HepG2 (cell line): ENCODE measurements around the gene GNAT2. TPM values are rescaled to one million over a fixed set of nuclear protein-coding genes. Genes with fewer than 3 reads are reported as not detected.

ENCODE experiments used
- ATF6 ChIP-seq: sonication (generic); formaldehyde crosslinking; conservative IDR thresholded peaks from 2 replicates; pipeline ENCODE4 v1.4.0; 2020; ENCODE audit warnings: missing genetic modification reagents
- ATM ChIP-seq: fragments of 450-650 bp; IDR thresholded peaks from 2 replicates; pipeline ENCODE4 v1.7.1; 2017; ENCODE audit warnings: mild to moderate bottlenecking, borderline replicate concordance
- CREM ChIP-seq, 2 experiments: sonication (generic) in 1 of 2; formaldehyde crosslinking in 1 of 2; IDR thresholded peaks; 2 replicates each; pipeline versions ENCODE4 v1.4.0 to v1.6.1; 2016 to 2020; ENCODE audit warnings: antibody characterized with exemption in 1 of 2, mild to moderate bottlenecking in 1 of 2, missing genetic modification reagents in 1 of 2
- DZIP1 ChIP-seq: sonication (generic); formaldehyde crosslinking; IDR thresholded peaks from 2 replicates; pipeline ENCODE4 v1.5.0; 2020; ENCODE audit warnings: mild to moderate bottlenecking, missing genetic modification reagents
- GFI1 ChIP-seq: sonication (generic); formaldehyde crosslinking; IDR thresholded peaks from 2 replicates; pipeline ENCODE4 v1.5.0; 2020; ENCODE audit warnings: missing genetic modification reagents, mild to moderate bottlenecking, borderline replicate concordance
- HNF4A ChIP-seq: sonication (generic); formaldehyde crosslinking; IDR thresholded peaks from 2 replicates; pipeline ENCODE4 v1.4.0; 2020; ENCODE audit warnings: missing genetic modification reagents
- NONO ChIP-seq, 2 experiments: fragments of 450-650 bp in 1 of 2; sonication (generic) in 1 of 2; formaldehyde crosslinking in 1 of 2; IDR thresholded peaks in 1 of 2; conservative IDR thresholded peaks in 1 of 2; 2 replicates each; pipeline versions ENCODE4 v1.6.1 to v1.8.0; 2017 to 2022; ENCODE audit warnings: mild to moderate bottlenecking in 1 of 2, missing genetic modification reagents in 1 of 2, moderate library complexity in 1 of 2
- PTBP1 ChIP-seq: fragments of 200-400 bp; formaldehyde crosslinking; IDR thresholded peaks from 2 replicates; pipeline ENCODE4 v1.6.1; 2018; ENCODE audit warnings: low read length, low read depth; ENCODE audit not compliant: poor library complexity, severe bottlenecking
- RARA ChIP-seq: IDR thresholded peaks from 2 replicates; pipeline ENCODE4 v1.6.1; 2016; ENCODE audit warnings: missing genetic modification reagents, missing compliant biosample characterization
- TOPORS ChIP-seq: sonication (generic); formaldehyde crosslinking; IDR thresholded peaks from 2 replicates; pipeline ENCODE4 v1.8.0; 2023; ENCODE audit warnings: mild to moderate bottlenecking, missing genetic modification reagents
- ZBTB49 ChIP-seq: sonication (generic); formaldehyde crosslinking; IDR thresholded peaks from 2 replicates; pipeline ENCODE4 v1.4.0; 2020; ENCODE audit warnings: missing genetic modification reagents, borderline replicate concordance
- ZFP90 ChIP-seq: sonication (generic); formaldehyde crosslinking; IDR thresholded peaks from 2 replicates; pipeline ENCODE4 v1.8.0; 2022; ENCODE audit warnings: missing genetic modification reagents, mild to moderate bottlenecking, inconsistent platforms, borderline replicate concordance
- ZNF580 ChIP-seq: IDR thresholded peaks from 2 replicates; pipeline ENCODE4 v1.6.1; 2016; ENCODE audit warnings: low read depth, borderline replicate concordance
- ZNF747 ChIP-seq: sonication (generic); formaldehyde crosslinking; IDR thresholded peaks from 2 replicates; pipeline ENCODE4 v1.8.1; 2023; ENCODE audit warnings: missing genetic modification reagents, mild to moderate bottlenecking, borderline replicate concordance
- ZSCAN5A ChIP-seq: sonication (generic); formaldehyde crosslinking; IDR thresholded peaks from 2 replicates; pipeline ENCODE4 v1.8.0; 2022; ENCODE audit warnings: mild to moderate bottlenecking, missing genetic modification reagents, borderline replicate concordance
- polyA plus RNA-seq, 8 experiments: library from polyadenylated mRNA; depleted of rRNA in 3 of 8; stranded (reverse) in 7 of 8; unstranded in 1 of 8; fragments of >200 nt; fragmentation: Illumina TruSeq in 4 of 8; extraction: Trizol in 4 of 8; gene quantifications; 2 replicates each; pipeline versions ENCODE4 v1.2.1 to v1.2.3, GENCODE V29; 2011 to 2016; ENCODE audit warnings: low read depth in 4 of 8, missing spikeins in 1 of 8, mixed read lengths in 1 of 8; ENCODE audit not compliant: insufficient read depth in 1 of 8
- total RNA-seq, 5 experiments: library from RNA; depleted of rRNA; stranded (reverse); fragments of >200 nt; fragmentation: Illumina TruSeq; extraction: Trizol; gene quantifications; 2 replicates each; pipeline ENCODE4 v1.2.3, GENCODE V29; 2016; ENCODE audit warnings: low read depth in 1 of 5

GNAT2 gene
- total and polyA plus RNA-seq, 2 of the 13 experiments (the other 11 are each of a cell fraction or from before 2014, with no cell fraction given): 0.08 to 0.20 TPM

GRCh38 chr1:109619576-109620400 is at the start of gene GNAT2, which contains the start of gene AMPD2 (continued):
- TF ChIP-seq RARA (CRISPR knock-in tag) (0 out of 2 replicates have a peak, but pooled peaks have one; percentile 13), ATM (no peak), ZNF747 (CRISPR knock-in tag) (0 out of 2 replicates have a peak, but pooled peaks have one; percentile 14), ZSCAN5A (no peak), ZFP90 (peak; percentile 21; the same call in 1 of the 2 replicates), ATF6 (no peak), TOPORS (CRISPR knock-in tag) (no peak), HNF4A (no peak; the same call in 1 of the 2 replicates), ZNF580 (CRISPR knock-in tag) (no peak), ZBTB49 (CRISPR knock-in tag) (no peak), PTBP1 (no peak), CREM (IDR thresholded peaks at IDR 0.05) (no peak), CREM (CRISPR knock-in tag; IDR thresholded peaks at IDR 0.05) (no peak), NONO (IDR thresholded peaks at IDR 0.05) (no peak), NONO (CRISPR knock-in tag; conservative IDR thresholded peaks at IDR 0.05) (peak; percentile 40), DZIP1 (CRISPR knock-in tag) (0 out of 2 replicates have a peak, but pooled peaks have one; percentile 64), GFI1 (CRISPR knock-in tag) (no peak)
